Stomach smooth muscle (tissue), 2 donors: ENCODE results near the gene RREB1.

ENCODE experiments used
- H3K27ac ChIP-seq: one replicate; pipeline ENCODE4 v1.7.0; 2013; ENCODE audit warnings: mild to moderate bottlenecking, low read length, inconsistent platforms
- H3K27me3 ChIP-seq, 2 donors: one replicate each; pipeline ENCODE4 v1.7.0; 2013; ENCODE audit warnings: low read length in 2 of 2; ENCODE audit not compliant: insufficient read depth in 2 of 2, control insufficient read depth in 1 of 2
- H3K36me3 ChIP-seq, 2 donors: one replicate each; pipeline ENCODE4 v1.7.0; 2013; ENCODE audit warnings: low read length in 2 of 2; ENCODE audit not compliant: control insufficient read depth in 2 of 2, insufficient read depth in 2 of 2
- H3K4me1 ChIP-seq: one replicate; pipeline ENCODE4 v1.7.0; 2013; ENCODE audit warnings: low read length; ENCODE audit not compliant: control insufficient read depth, insufficient read depth
- H3K4me3 ChIP-seq, 2 donors: one replicate each; pipeline ENCODE4 v1.7.0; 2013; ENCODE audit warnings: low read length in 2 of 2
- H3K9ac ChIP-seq, 2 donors: one replicate each; pipeline ENCODE4 v1.7.0; 2013; ENCODE audit warnings: low read length in 2 of 2, mild to moderate bottlenecking in 1 of 2
- H3K9me3 ChIP-seq, 2 donors: one replicate each; pipeline ENCODE4 v1.7.0; 2013; ENCODE audit warnings: low read length in 2 of 2; ENCODE audit not compliant: control insufficient read depth in 2 of 2
- donor health status: healthy.
- donor health status: Pancreatic carcinoma.

The RREB1 gene

GRCh38 chr6:7238900-7239589 is 131.3 kb downstream of the RREB1 start:
- no peaks in the 10 kb centered on the region for H3K27me3 ChIP-seq
- no peaks in the 10 kb centered on the region for H3K9me3 ChIP-seq
- peaks cover 20 to 30% of the 10 kb centered on the region in 2 donors for H3K36me3 ChIP-seq
- no peak overlapping the region for H3K27ac ChIP-seq
- peaks cover 28% of the 10 kb centered on the region for H3K4me1 ChIP-seq
- no peak overlapping the region for H3K9ac ChIP-seq
- no peak overlapping the region for H3K4me3 ChIP-seq

GRCh38 chr6:7239590-7239948 is 131.8 kb downstream of the RREB1 start:
- Histone ChIP-seq H3K4me3 (no peak overlapping the region), H3K9ac (no peak overlapping the region), H3K9me3 (no peaks in the 10 kb centered on the region), H3K27me3 (no peaks in the 10 kb centered on the region), H3K27ac (no peak overlapping the region), H3K36me3 (peaks cover 19 to 27% of the 10 kb centered on the region in 2 donors), H3K4me1 (peaks cover 28% of the 10 kb centered on the region)

GRCh38 chr6:7240351-7240750 is 132.6 kb downstream of the RREB1 start:
- Histone ChIP-seq H3K36me3 (peaks cover 17 to 22% of the 10 kb centered on the region in 2 donors), H3K4me1 (peaks cover 26% of the 10 kb centered on the region), H3K27ac (no peak overlapping the region), H3K9me3 (no peaks in the 10 kb centered on the region), H3K27me3 (no peaks in the 10 kb centered on the region), H3K9ac (no peak overlapping the region), H3K4me3 (no peak overlapping the region)

GRCh38 chr6:7241160-7241559 is 133.4 kb downstream of the RREB1 start:
- no peak overlapping the region for H3K27ac ChIP-seq
- no peak overlapping the region for H3K9ac ChIP-seq
- no peaks in the 10 kb centered on the region for H3K9me3 ChIP-seq
- H3K36me3 ChIP-seq: peaks cover 17 to 23% of the 10 kb centered on the region in 2 donors
- H3K4me1 ChIP-seq: peaks cover 19% of the 10 kb centered on the region
- no peak overlapping the region for H3K4me3 ChIP-seq
- H3K27me3 ChIP-seq: no peaks in the 10 kb centered on the region

- no peak overlapping the region for H3K9ac ChIP-seq
- H3K9me3 ChIP-seq: no peaks in the 10 kb centered on the region
- peak overlapping the region; percentile 41 for H3K27ac ChIP-seq
- H3K27me3 ChIP-seq: no peaks in the 10 kb centered on the region
- H3K4me1 ChIP-seq: peaks cover 16% of the 10 kb centered on the region
- H3K36me3 ChIP-seq: peaks cover 23 to 29% of the 10 kb centered on the region in 2 donors
- peak overlapping the region in 1 of 2 donors; percentile 3 for H3K4me3 ChIP-seq
These were observed 134.2 kb downstream of the RREB1 start for GRCh38 chr6:7241709-7242645.

GRCh38 chr6:7242835-7243178 is 135.0 kb downstream of the RREB1 start:
- peaks cover 29 to 33% of the 10 kb centered on the region in 2 donors for H3K36me3 ChIP-seq
- H3K4me1 ChIP-seq: peaks cover 16% of the 10 kb centered on the region
- peak overlapping the region; percentile 41 for H3K27ac ChIP-seq

GRCh38 chr6:7243179-7243981 is 135.6 kb downstream of the RREB1 start:
- Histone ChIP-seq H3K9me3 (no peaks in the 10 kb centered on the region), H3K4me3 (no peak overlapping the region), H3K36me3 (peaks cover 35 to 39% of the 10 kb centered on the region in 2 donors), H3K27ac (peak overlapping the region; percentile 41), H3K27me3 (no peaks in the 10 kb centered on the region), H3K9ac (peak overlapping the region in 1 of 2 donors; percentile 10), H3K4me1 (peaks cover 16% of the 10 kb centered on the region)

More at GRCh38 chr6:7242835-7243178, 135.0 kb downstream of the RREB1 start:
- Histone ChIP-seq H3K9me3 (no peaks in the 10 kb centered on the region), H3K4me3 (no peak overlapping the region), H3K27me3 (no peaks in the 10 kb centered on the region), H3K9ac (peak overlapping the region in 1 of 2 donors; percentile 10)

GRCh38 chr6:7245668-7246393 is 138.1 kb downstream of the RREB1 start:
- Histone ChIP-seq H3K27ac (no peak overlapping the region), H3K36me3 (peaks cover 44 to 45% of the 10 kb centered on the region in 2 donors), H3K9me3 (no peaks in the 10 kb centered on the region), H3K4me1 (peaks cover 9% of the 10 kb centered on the region), H3K9ac (no peak overlapping the region), H3K4me3 (no peak overlapping the region), H3K27me3 (no peaks in the 10 kb centered on the region)

- Histone ChIP-seq H3K27me3 (no peaks in the 10 kb centered on the region), H3K9me3 (no peaks in the 10 kb centered on the region), H3K9ac (no peak overlapping the region), H3K36me3 (peaks cover 38 to 40% of the 10 kb centered on the region in 2 donors), H3K27ac (no peak overlapping the region), H3K4me1 (peaks cover 9% of the 10 kb centered on the region), H3K4me3 (no peak overlapping the region)
These were observed 138.8 kb downstream of the RREB1 start for GRCh38 chr6:7246401-7247178.
